ENCODE results near the gene GSE1. TPM values are rescaled to one million over a fixed set of nuclear protein-coding genes. Genes with fewer than 3 reads are reported as not detected.

Gene GSE1
- total RNA-seq, 1 donor from 2014 or later: 120 TPM

DNA sequence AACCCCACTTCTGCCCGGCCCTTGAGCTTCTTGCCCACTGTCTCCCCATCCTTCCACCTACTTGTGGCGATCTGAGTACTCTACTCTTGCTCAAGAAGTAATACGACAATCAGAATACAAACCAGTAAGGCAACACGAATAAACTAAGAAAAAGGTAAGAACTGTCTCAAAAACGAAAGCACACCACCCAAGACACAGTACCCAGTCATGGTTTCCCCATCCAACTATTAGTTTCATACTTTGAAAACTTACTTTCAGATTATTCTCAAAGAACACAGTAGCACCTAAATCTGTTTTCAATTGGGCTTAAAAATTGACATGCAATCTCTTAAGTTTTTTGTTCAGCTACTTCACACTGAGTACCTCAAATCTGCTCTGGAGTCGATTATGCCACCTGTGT lies 61.7 kb downstream of the GSE1 start:
- H3K4me3 ChIP-seq: no peak overlapping the region
- intact Hi-C loops (cut with DNase I): no loop called here
- no peak for TF ChIP-seq CTCF (IDR thresholded peaks at IDR 0.05)
- H3K4me1 ChIP-seq: peaks cover 0 to 2% of the 10 kb centered on the region in 2 donors
- no peak for DNase-seq (ENCODE audit: low spot score in 2 of 2)
- peak overlapping the region in 1 of 2 donors; percentile 44 for H3K27ac ChIP-seq
- H3K27me3 ChIP-seq: no peaks in the 10 kb centered on the region
- peaks cover 26 to 45% of the 10 kb centered on the region in 2 donors for H3K36me3 ChIP-seq
- no peaks in the 10 kb centered on the region for H3K9me3 ChIP-seq

DNA sequence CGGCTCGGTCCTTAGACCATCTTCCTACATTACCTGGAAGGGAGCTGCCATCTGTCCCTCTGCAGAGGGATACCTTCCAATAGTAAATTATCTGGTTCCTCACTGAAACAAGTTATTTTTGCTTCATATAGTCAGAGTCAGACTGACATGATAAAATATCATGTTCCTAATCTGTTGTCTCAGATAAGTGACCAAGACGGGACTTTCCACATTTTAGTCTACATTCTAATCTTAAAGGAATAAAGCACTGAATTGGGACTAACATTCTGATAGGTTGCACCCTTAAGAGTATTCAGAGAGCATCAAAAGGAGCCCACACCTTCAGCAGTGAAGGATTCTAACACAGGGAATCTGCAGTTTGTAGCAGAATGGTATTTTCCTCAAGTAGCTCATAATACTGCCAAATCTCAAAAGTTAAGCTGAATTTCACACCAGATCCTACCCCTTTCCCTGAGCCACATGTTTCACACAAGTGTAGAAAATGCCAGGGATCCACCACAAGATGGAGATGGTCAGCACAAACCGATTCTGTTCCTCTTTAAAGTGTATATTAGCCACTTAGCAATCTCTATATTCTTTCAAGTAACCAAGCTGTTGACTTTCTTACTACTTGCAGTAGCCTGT lies 62.2 kb downstream of the GSE1 start:
- H3K9me3 ChIP-seq: no peaks in the 10 kb centered on the region
- DNase-seq (ENCODE audit: low spot score in 2 of 2): no peak
- H3K27ac ChIP-seq: no peak overlapping the region
- H3K4me1 ChIP-seq: peaks cover 0 to 2% of the 10 kb centered on the region in 2 donors
- peaks cover 23 to 40% of the 10 kb centered on the region in 2 donors for H3K36me3 ChIP-seq
- no peaks in the 10 kb centered on the region for H3K27me3 ChIP-seq
- TF ChIP-seq CTCF (IDR thresholded peaks at IDR 0.05): peak in 1 of 3 experiments; percentile 24
- intact Hi-C loops (cut with DNase I): no loop called here
- no peak overlapping the region for H3K4me3 ChIP-seq

DNA sequence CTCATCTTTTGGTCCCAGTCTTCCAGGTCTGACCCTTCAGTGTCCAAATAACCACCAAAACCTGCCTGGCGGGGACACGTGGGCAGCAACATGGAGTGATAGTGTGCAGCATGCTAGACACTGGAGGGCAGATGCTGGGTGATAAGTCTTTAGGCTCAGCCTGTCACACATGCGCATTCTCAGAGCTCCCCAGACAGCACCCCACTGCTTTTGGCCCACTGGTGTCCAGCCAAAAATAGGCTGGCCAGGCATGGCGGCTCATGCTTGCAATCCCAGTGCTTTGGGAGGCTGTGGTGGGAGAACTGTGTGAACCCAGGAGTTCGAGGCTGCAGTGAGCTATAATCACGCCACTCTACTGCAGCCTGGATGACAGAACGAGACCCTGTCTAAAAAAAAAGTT lies 63.3 kb downstream of the GSE1 start:
- Histone ChIP-seq H3K27ac (no peak overlapping the region), H3K9me3 (no peaks in the 10 kb centered on the region), H3K4me3 (no peak overlapping the region), H3K27me3 (no peaks in the 10 kb centered on the region), H3K36me3 (peaks cover 18 to 31% of the 10 kb centered on the region in 2 donors), H3K4me1 (peaks cover 0 to 2% of the 10 kb centered on the region in 2 donors)
- DNase-seq (ENCODE audit: low spot score in 2 of 2): no peak
- TF ChIP-seq CTCF (IDR thresholded peaks at IDR 0.05): no peak
- intact Hi-C loops (cut with DNase I): no loop called here

- Histone ChIP-seq H3K4me3 (no peak overlapping the region), H3K9me3 (no peaks in the 10 kb centered on the region), H3K36me3 (peaks cover 8 to 21% of the 10 kb centered on the region in 2 donors), H3K4me1 (peaks cover 0 to 2% of the 10 kb centered on the region in 2 donors), H3K27me3 (no peaks in the 10 kb centered on the region), H3K27ac (no peak overlapping the region)
- no peak for DNase-seq (ENCODE audit: low spot score in 2 of 2)
- TF ChIP-seq CTCF (IDR thresholded peaks at IDR 0.05): no peak
- intact Hi-C loops (cut with DNase I): no loop called here
These were observed 64.4 kb downstream of the GSE1 start for GRCh38 chr16:85677383-85677967.

GRCh38 chr16:85678016-85678415 lies 64.9 kb downstream of the GSE1 start:
- no peak overlapping the region for H3K4me3 ChIP-seq
- intact Hi-C loops (cut with DNase I): no loop called here
- no peak for DNase-seq (ENCODE audit: low spot score in 2 of 2)
- no peak overlapping the region for H3K27ac ChIP-seq
- TF ChIP-seq CTCF (IDR thresholded peaks at IDR 0.05): no peak
- peaks cover 0 to 2% of the 10 kb centered on the region in 2 donors for H3K4me1 ChIP-seq
- no peaks in the 10 kb centered on the region for H3K27me3 ChIP-seq
- no peaks in the 10 kb centered on the region for H3K9me3 ChIP-seq
- peaks cover 2 to 15% of the 10 kb centered on the region in 2 donors for H3K36me3 ChIP-seq

All from ascending aorta (tissue), 2 donors.